HG02973 (cell line): ENCODE measurements around the gene ST8SIA6.

Experiments
- ATAC-seq: cut with Tn5 transposase; IDR thresholded peaks from one replicate; pipeline ENCODE4 v1.9.1; 2021; ENCODE audit warnings: moderate library complexity; ENCODE audit not compliant: unreplicated experiment

The ST8SIA6 gene

GRCh38 chr10:17387861-17388503 lies 66.4 kb downstream of the ST8SIA6 start:
- ATAC-seq: no peak

GRCh38 chr10:17386616-17387075 lies 67.7 kb downstream of the ST8SIA6 start:
- no peak for ATAC-seq

- ATAC-seq: no peak
Measured at GRCh38 chr10:17386021-17386420, 68.4 kb downstream of the ST8SIA6 start.

GRCh38 chr10:17385066-17385465 lies 69.3 kb downstream of the ST8SIA6 start:
- no peak for ATAC-seq

- ATAC-seq: no peak
Measured at GRCh38 chr10:17383801-17384555, 70.4 kb downstream of the ST8SIA6 start.

- no peak for ATAC-seq
Measured at GRCh38 chr10:17381502-17382142, 72.8 kb downstream of the ST8SIA6 start.

- no peak for ATAC-seq
Measured at GRCh38 chr10:17380888-17381287, 73.5 kb downstream of the ST8SIA6 start.

GRCh38 chr10:17380016-17380415 lies 74.4 kb downstream of the ST8SIA6 start:
- no peak for ATAC-seq

- no peak for ATAC-seq
Measured at GRCh38 chr10:17379151-17379690, 75.2 kb downstream of the ST8SIA6 start.

GRCh38 chr10:17375936-17376584 lies 78.3 kb downstream of the ST8SIA6 start:
- ATAC-seq: no peak

GRCh38 chr10:17368708-17369272 lies 85.6 kb downstream of the ST8SIA6 start:
- ATAC-seq: no peak

- no peak for ATAC-seq
Measured at GRCh38 chr10:17366705-17367104, 87.7 kb downstream of the ST8SIA6 start.

- ATAC-seq: no peak
Measured at GRCh38 chr10:17365402-17365801, 89.0 kb downstream of the ST8SIA6 start.

- ATAC-seq: no peak
Measured at GRCh38 chr10:17358461-17358860, 95.9 kb downstream of the ST8SIA6 start.

GRCh38 chr10:17357781-17358180 lies 96.6 kb downstream of the ST8SIA6 start:
- ATAC-seq: no peak

- no peak for ATAC-seq
Measured at GRCh38 chr10:17356820-17357219, 97.6 kb downstream of the ST8SIA6 start.

GRCh38 chr10:17354781-17355180 lies 99.6 kb downstream of the ST8SIA6 start:
- ATAC-seq: no peak

- ATAC-seq: no peak
Measured at GRCh38 chr10:17353568-17354300, 100.7 kb downstream of the ST8SIA6 start.

- no peak for ATAC-seq
Measured at GRCh38 chr10:17352583-17352982, 101.8 kb downstream of the ST8SIA6 start.

GRCh38 chr10:17351506-17351905 lies 102.9 kb downstream of the ST8SIA6 start:
- no peak for ATAC-seq
